NCI-H1048 (cell line): ENCODE measurements around the gene ABCC8.

Experiments used
- DNase-seq: peaks from one replicate; lab custom pipeline; 2025; lab: John Stamatoyannopoulos, UW

The ABCC8 gene

DNA sequence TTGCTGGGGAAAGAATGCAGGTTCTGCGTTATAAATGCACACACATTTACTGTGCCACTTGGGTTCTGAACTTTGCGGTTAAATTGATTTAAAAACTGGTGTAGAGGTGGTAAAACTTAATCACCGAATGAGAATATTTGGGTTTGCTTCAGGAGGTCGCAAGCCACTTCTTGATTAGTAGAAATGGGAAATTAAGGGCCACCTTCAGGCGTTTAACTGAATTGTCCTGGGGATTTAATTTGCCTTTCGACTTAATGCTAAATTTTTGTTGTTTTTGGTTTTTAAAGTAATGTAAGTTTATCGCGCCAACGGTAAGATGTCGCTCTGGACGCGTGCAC lies 125.5 kb downstream of the ABCC8 start:
- no peak for DNase-seq

DNA sequence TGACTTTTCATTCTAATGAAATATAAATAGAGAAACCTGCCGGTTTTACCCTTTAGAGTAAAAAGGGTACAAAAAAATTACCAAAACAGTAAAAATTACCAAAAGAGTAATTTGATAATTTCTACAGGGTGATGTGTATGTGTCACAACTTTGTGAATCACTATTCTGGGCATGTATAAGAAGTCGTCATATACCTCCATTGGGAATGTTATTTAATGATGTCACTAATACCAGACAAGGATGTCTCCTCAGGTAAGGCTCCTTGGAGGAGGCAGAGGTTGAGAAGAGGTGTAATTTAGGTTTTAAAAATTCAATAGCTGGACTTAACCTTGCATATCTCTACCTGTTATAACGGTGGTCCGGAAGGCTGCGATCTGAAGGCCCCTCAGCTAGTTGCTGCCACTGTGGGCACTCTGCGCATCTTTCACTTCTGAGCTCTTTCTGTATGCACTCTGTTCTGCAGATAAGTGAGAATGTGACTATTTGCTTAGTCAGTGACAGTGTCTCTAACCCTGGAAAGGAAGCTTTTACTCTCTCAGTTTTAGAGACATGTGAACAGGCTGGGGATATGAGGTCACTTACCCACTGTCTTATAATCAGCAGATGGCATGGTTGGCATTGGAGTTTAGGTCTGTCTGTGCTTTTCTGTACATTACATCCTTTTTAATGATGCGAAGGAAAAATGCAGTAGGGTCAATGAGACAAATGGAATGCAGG lies 126.0 kb downstream of the ABCC8 start:
- no peak for DNase-seq

DNA sequence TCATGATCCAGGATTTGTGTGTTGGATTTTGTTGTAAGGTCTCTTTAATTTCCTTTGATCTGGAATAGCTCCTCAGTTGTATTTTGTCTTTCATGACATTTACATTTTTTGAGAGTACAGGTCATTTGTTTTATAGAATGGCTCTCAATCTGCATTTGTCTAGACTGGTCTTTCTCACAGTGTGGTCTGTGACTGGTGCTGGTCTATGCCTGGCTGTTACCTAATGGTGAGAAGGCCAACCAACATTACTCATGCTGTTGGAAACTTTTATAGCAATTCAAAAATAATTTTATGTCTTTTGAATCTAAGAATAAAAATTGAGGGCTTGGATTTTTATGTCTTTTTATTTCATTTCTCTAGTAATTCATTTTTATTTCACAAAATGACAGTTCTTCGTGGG lies 129.0 kb downstream of the ABCC8 start:
- DNase-seq: no peak

DNA sequence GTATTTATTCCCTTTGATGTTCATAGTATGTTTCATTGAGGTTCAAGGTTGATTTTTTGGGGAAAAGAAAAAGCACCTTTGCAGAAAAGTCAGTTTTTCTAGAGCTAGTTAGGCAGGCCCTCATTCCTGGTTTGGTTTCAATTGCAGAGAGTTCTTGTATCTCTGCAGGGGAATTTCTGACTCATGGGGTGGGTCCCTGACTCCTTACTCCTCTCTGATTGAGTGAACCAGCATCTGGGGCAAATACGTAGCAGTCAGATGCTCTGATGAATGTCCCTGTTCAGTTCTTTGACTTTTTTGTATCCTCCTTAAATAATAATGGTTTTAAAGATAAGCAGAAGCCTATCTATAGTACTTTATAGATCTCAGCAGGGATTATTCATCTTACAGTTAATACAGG lies 132.7 kb downstream of the ABCC8 start:
- no peak for DNase-seq

DNA sequence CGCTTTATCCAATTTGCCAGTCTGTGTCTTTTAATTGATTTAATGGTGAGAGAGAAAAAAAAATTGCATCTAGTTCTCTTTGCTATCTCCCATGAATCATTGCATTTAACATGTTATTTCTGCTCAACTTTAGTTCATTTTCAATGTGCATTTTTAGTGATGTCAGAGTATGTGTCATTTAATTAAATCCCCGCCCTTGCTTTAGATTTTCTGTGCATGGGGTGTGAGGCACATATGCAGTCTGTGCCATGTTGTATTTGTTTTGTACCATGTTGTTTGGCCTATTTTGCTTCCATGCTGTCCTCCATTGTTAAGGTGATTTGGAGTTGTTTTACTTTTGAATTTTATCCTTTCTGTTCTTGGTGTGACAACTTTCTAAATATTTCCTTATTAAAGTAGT lies 133.4 kb downstream of the ABCC8 start:
- DNase-seq: no peak
